ENCODE measurements around the gene KRTAP22-1. TPM values are rescaled to one million over a fixed set of nuclear protein-coding genes. Genes with fewer than 3 reads are reported as not detected.

KRTAP22-1 gene
- not detected in 2 replicates for total RNA-seq

DNA sequence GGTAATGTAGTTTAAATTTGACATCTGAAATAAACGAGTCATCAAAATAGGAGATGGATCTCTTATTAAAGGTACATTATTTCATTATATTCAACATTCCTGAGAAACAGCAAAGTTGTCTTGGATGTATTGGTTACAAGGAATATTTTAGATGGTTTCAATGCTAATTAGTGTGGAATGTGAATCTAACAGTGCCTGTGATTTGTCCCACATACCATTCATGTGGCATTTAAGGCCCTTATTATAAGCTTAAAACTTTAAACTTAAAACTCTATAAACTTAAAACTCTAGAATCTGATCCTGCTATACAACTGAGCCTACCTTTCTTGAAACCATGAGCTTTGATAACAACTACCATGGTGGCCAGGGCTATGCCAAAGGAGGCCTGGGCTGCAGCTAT is at the start of gene KRTAP22-1:
TSS of gene KRTAP22-1 (plus strand) at position 301 of the 400 bp plus-strand sequence.
- no peak for DNase-seq (ENCODE audit: low read depth in 2 of 2)

DNA sequence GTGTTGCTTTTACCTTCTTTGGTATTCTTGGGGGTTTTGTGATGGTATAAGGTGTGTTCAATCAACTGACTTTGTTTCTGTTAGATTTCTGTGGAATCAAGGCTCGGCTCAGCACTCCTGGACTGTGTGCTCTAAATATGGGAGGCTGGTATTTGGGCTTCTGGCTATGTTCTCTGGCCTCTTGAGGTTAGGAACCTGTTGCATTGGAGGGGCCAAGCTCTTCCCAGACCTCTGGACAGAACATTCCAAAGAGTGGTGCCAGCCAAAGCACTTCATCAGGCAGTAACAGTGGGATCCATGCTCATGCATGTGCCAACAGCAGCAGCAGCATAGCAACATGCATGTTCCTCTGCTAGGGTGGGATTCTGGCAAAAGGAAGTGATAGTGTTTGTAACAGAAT is 48.1 kb upstream of the KRTAP22-1 start:
- no peak for DNase-seq (ENCODE audit: low read depth in 2 of 2)

- no peak for DNase-seq (ENCODE audit: low read depth in 2 of 2)
These were observed 45.8 kb upstream of the KRTAP22-1 start for GRCh38 chr21:30555095-30555494.

DNA sequence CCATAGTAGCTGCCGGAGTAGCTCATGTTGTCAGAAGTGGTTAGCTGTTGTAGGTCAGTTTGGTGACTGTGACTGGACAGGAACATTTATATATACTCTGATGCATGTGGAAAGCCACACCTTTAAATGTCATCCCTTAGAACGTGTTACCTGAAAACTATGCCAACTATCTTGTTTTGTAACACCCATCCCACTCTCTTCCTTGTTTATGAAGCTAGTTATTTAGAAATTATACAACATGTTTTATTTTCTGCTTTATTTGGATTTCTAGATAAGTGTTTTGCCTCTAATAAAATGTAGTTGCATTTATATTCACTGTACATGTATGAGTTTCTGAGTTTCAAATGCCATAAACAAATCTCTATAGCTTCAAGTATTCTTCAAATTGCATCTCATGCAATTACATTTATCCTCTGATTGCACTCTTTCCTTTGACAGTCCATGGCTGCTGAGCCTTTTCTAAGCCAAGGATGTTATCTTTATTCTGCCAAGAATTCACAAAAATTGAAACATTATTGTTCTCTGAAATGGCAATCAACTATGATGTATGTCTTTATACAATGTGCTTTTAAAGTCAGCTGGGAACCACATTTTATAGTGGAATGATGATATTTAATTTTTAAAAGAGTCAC is 39.5 kb upstream of the KRTAP22-1 start, which contains the start of gene KRTAP19-7:
TSS of gene KRTAP19-7 (minus strand) at position 51 of the 632 bp plus-strand sequence. CDS start at position 26, 25 bp downstream.
- DNase-seq (ENCODE audit: low read depth in 2 of 2) = no peak

DNA sequence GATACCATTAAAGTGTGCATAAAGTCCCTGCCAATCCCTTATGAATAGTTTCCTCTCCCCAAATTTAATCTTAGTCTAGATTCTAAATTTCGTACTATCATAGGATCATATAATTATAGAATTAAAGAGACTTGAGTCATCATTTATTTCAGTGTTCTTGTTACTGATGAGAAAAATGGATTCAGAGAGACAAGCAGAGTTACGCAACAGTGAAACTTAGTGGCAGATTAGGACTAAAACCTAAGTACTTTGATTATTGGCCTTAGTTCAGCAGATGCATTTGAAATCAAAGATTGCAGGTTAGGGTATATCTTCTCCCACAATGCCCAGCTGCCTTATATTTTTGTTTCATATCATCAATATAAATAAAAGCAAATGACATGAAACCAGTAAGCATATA is 38.9 kb upstream of the KRTAP22-1 start:
- no peak for DNase-seq (ENCODE audit: low read depth in 2 of 2)

- no peak for DNase-seq (ENCODE audit: low read depth in 2 of 2)
These were observed 37.8 kb upstream of the KRTAP22-1 start for GRCh38 chr21:30563072-30563471.

DNA sequence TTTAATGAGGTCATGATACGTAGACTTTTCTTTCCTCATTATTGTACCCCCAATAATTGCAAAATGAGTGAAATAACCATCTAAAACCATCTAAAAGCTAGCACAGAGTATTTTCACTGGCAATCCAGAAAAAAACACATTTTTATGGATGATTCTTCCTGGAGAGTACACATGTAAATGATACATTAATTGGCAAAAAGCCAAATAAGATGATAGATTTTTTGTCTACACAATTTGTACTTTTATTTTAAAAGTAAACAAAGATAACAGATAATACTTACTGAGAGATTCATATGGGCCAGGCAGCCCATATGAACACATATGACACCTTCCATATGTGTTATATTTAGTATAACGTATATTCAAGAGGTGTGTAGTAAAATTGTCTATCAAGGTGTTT is 37.3 kb upstream of the KRTAP22-1 start:
- DNase-seq (ENCODE audit: low read depth in 2 of 2) = no peak

GRCh38 chr21:30567617-30568016 is 33.3 kb upstream of the KRTAP22-1 start:
- DNase-seq (ENCODE audit: low read depth in 2 of 2) = no peak

DNA sequence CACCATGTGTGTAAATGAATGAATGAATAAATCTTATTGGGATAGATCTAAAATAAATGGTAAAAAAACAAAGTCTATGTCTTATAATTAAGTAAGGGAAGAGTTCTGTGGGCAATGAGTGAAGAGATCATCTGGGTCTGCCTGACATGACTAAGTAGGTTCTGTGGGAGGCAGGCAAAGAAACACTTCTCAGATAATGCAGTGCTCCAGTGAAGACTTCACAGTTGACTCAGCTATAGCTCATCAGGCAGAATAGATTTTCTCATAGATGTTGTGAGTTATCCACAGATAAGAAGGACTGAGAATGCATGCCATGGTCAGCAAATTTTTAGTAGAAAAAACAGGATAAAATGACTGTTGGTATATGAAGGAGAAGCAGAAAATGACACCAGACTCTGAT is 23.1 kb upstream of the KRTAP22-1 start:
- no peak for DNase-seq (ENCODE audit: low read depth in 2 of 2)

DNA sequence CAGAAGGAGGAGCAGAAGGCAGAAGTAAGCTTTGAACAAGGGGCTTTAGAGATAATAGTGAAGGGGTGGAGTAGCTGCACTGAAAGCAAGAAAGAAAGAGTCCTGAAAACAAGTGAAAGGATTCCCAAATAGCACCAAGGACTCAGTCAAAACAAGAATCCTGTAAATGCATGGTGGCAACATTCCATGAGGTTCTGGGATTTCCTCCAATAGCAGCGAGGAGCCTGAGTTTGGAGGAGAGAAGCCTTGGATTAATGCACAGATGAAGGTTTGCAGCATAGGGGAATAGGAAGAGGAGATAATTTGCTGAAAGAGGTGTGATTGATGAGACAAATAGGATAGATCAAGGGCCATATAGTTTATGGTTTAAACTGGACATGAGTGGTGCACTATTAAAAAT is 21.5 kb upstream of the KRTAP22-1 start:
- DNase-seq (ENCODE audit: low read depth in 2 of 2) = no peak

DNA sequence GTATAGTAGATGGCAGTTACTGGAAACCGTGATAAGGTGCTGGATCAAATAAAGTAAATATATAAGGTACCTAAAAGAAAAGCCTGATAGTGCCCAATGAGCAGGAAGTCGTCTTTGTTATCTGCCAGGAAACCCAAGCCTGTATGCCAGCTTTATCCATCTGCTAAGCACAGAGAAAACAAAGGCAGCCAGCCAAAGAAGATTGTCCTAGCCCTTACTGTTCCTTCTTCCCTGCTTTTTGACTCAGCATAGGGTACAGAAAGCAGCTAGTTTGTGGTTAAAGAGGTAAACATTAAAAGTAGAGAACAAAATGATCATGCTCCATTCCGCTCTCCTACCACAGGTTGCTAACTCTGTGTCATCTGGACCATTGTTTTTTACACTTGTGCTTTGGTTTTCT is 20.8 kb upstream of the KRTAP22-1 start:
- DNase-seq (ENCODE audit: low read depth in 2 of 2) = no peak

DNA sequence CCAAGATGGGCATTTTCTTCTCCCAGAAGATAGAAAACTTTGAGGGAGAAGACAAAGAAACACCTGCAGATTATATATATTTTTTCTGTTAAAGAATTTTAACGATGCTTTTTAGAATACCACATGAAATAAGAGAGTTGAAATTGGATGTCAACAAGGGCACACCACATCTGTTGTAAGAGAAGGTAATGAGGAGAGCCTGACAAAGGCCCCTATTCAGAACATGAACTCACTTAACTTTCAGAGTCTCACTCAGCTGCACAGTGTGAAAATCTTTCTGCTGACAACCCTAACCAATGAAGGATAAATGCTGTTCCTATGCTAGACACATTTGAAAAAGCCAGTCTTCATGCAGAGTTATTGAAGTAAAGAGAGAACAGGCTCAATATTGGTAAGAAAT is 18.0 kb upstream of the KRTAP22-1 start:
- DNase-seq (ENCODE audit: low read depth in 2 of 2) = no peak

DNA sequence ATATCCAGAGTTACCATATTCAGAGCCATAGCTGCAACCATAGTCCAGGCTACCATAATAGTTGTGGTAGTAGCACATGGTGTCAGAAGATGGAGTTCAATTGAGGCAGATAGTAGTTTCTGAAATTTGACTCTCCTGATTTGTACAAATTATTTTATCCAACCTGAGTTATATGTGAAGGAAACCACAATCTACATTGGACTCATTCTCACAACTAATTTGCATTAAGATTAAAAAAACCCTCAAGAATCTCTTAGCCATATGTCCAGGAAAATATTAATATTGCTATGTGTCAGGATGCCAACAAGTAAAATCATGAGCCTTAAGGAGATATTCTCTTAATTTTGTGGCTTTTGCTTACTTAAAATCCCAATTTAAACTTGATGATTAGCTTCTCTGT is 10.6 kb upstream of the KRTAP22-1 start, which contains the start of gene KRTAP22-2:
TSS of gene KRTAP22-2 (minus strand) at position 101 of the 400 bp plus-strand sequence.
- DNase-seq (ENCODE audit: low read depth in 2 of 2) = no peak

GRCh38 chr21:30592140-30592539 is 8.7 kb upstream of the KRTAP22-1 start, which contains the start of gene KRTAP6-3:
KRTAP6-3 (plus strand) TSS chr21:30592440; CDS start chr21:30592446, 6 bp downstream.
- DNase-seq (ENCODE audit: low read depth in 2 of 2) = no peak

GRCh38 chr21:30598802-30599201 is 2.1 kb upstream of the KRTAP22-1 start, which contains the start of gene KRTAP6-2:
KRTAP6-2 (minus strand) TSS chr21:30598902; CDS start chr21:30598874, 28 bp downstream.
- no peak for DNase-seq (ENCODE audit: low read depth in 2 of 2)

- DNase-seq (ENCODE audit: low read depth in 2 of 2) = no peak
These were observed 5.1 kb downstream of the KRTAP22-1 start for GRCh38 chr21:30605968-30606367.

GRCh38 chr21:30612132-30612531 is 11.2 kb downstream of the KRTAP22-1 start:
- no peak for DNase-seq (ENCODE audit: low read depth in 2 of 2)

DNA sequence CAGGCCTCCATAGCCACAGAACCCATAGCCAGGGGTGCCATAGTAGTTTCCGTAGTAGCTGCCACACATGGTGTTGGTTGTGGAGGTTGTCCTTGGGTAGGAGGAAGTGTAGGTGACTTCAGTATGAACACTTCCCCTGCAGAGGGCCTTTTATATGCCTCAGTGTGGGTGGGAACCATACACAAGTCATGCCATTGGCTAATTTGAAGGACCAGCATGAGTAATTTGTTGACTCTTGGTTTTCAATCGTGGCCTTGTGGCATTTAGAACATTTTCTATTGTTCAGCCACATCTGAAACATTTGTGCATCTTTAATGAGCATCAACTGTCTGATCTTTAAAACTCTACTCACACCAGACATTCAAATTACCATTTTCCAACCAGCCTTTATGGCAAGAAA is 12.9 kb downstream of the KRTAP22-1 start, which contains the start of gene KRTAP6-1:
TSS of gene KRTAP6-1 (minus strand) at position 95 of the 400 bp plus-strand sequence. CDS start at position 69, 26 bp downstream.
- no peak for DNase-seq (ENCODE audit: low read depth in 2 of 2)

DNA sequence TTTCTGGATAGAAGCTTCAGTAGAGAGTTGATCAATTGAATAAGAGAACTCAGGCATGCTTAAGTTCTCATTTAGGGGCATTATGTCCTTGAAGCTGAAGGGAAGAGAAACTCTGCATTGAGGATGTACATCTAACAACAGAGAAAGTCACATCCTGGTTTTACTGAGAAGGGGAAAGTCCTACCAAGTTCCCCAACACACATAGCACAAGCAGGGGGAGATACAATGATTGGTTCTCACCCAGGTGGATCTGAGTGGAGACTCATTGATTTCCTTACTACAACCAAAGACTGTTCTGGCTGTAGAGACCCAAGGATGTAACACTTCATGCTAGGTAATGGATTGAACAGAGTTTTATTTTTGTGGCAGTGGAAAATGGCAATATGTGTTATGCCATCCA is 14.3 kb downstream of the KRTAP22-1 start:
- DNase-seq (ENCODE audit: low read depth in 2 of 2) = no peak

- DNase-seq (ENCODE audit: low read depth in 2 of 2) = no peak
These were observed 15.2 kb downstream of the KRTAP22-1 start, which contains the start of gene KRTAP20-1 for GRCh38 chr21:30616125-30616524. KRTAP20-1 (plus strand) TSS chr21:30616425; CDS start chr21:30616455, 30 bp downstream.

- DNase-seq (ENCODE audit: low read depth in 2 of 2) = no peak
These were observed 19.2 kb downstream of the KRTAP22-1 start for GRCh38 chr21:30620080-30620479.

GRCh38 chr21:30620522-30620921 is 19.6 kb downstream of the KRTAP22-1 start, which contains the start of gene KRTAP20-4:
KRTAP20-4 (plus strand) TSS chr21:30620627.
- DNase-seq (ENCODE audit: low read depth in 2 of 2) = no peak

DNA sequence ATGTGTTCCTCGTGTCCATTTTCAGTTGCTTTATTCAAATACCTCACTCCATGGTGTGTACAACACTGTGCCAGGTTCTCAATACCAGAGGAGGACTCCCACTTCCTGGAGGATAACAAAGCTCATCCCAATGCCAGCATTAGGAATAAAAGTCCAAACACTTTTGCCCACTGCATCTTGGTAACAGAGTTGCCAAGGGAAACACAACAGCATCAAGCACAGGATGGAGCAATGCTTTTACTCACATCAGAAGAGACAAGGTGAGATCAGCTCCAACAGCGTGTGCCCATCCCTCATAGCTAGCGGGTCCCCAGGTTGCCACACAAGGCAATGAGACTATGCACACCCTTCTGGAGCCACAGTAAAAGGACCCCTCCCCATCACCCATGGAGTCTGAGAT is 22.5 kb downstream of the KRTAP22-1 start:
- DNase-seq (ENCODE audit: low read depth in 2 of 2) = no peak

All from dermis microvascular lymphatic vessel endothelial cell (primary cell).